GM19324 (cell line): ENCODE results near the gene CAMK2D.

Experiments used
- ATAC-seq: cut with Tn5 transposase; IDR thresholded peaks from one replicate; pipeline ENCODE4 v1.9.1; 2021; ENCODE audit warnings: mild to moderate bottlenecking, moderate library complexity; ENCODE audit not compliant: unreplicated experiment, low FRiP score

Gene CAMK2D

DNA sequence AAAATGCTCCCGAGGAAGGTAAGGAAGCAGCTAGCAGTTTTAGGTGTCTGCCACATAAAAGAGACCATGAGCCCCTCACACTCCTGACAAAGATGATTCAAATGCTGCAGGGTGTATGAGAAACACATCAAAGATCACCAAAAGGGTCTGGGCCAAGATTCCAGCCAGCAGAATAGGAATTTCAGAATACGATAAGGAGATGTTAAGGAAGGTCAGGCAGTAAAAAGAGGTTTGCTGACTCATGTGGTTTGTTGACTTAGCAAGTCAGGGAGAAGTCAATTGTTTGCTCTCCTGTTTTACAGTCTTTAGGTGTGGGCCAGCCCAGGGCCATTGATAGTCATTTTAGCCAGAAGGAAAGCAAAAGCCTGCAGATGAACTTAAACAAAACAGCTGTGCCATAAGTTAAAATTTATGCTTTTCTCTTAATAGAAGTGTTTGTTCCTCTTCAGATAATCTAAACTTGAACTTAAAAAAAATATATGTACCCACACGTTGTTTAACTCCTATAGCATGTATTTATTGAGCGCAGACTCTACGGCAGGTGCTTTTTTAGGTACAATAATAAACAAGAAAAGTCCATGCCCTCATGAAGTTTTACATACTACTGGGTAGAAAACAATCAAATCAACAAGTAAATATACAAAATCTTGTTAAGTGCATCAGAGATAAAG is 115.6 kb downstream of the CAMK2D start:
- no peak for ATAC-seq

DNA sequence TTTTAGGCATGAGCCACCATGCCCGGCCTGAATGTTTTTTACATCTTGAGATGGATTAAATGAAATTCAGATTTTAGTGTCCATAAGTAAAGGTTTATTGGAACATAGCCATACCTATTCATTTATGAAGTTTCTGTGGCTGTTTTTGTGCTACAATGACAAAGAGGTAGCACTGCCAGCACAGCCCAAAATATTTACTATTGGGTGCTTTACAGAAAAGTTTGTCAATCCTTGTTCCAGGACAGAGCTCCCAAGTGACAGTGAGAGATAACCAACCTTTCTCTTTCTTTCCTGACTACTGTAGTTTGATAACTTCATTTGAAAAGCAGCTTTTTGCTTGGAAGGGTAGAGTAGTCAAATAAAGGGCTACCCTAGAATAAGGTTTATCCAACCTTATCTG is 116.2 kb downstream of the CAMK2D start:
- no peak for ATAC-seq

DNA sequence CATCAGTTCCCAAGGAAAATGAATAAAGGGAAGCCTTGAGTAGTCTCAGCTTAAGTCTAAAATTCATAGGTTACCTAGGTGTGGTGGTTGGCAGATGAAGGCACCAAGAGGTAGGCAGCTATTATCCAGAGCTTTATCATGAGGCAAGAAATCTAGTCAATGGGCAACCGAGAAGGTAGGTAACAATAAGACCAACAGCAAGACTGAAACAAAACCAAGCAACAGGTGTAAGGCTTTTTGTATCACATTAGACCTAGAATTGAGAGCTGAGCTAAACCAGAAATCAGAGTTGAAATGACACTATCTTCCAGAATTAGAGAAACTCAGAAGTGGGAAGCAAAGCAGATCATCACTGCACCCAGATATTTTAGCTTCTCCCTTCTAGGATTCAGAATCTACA is 117.1 kb downstream of the CAMK2D start:
- ATAC-seq: no peak

DNA sequence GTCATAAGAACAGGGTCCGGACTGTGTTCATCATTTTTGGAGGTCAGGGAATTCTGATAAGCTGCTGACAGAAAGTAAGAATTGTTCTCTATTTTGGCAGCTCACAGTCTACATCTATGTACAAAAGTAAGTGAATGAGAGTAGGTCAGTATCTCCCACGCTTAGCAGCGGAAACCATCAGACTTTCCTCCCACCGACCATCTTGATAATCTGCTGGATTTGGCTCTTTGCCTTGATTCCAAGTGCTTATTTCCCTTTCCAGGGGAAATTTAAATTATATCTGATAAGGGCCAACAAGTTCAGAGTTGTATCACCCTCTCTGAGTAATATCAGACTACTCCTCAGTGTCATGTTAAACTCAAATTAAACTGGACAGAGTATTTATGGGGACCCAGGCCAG is 118.0 kb downstream of the CAMK2D start:
- no peak for ATAC-seq

DNA sequence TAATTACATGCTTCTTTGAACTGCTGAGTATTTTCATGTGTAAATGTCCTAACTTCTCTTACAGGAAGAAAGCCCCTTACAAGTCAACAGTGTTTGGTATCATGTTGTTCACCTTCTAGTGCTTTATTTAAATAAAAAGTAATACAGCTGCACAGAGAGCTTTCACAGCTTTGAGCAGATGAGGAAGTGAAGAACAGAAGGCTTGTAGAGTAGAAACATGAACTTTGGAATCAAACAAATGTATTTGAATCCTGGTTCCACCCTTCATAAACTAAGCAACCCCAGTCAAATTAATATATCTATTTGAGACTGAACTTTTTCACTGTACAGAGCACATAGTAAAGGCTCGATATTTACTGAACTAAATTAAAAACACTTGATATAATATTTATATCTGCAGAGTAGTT is 120.5 kb downstream of the CAMK2D start:
- ATAC-seq: peak; percentile 81

DNA sequence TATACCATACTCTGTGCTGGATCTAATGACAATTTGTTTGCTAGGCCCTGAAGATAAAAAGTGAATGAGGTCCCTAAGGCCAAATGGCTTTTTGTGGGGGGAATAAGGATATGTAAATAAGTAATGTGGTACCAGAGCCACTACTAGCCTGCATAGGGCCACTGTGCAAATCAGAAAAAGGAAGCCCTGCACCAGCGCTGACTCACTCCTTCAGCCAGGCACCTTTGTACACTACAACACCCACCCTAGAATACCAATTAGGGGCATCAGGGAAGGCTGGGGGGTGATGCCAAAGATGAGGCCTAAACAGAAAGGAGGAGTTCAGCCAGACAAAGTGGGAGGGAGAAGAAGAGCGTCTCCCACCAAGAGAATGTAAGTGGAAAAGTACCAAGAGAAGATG is 122.2 kb downstream of the CAMK2D start:
- ATAC-seq: no peak

DNA sequence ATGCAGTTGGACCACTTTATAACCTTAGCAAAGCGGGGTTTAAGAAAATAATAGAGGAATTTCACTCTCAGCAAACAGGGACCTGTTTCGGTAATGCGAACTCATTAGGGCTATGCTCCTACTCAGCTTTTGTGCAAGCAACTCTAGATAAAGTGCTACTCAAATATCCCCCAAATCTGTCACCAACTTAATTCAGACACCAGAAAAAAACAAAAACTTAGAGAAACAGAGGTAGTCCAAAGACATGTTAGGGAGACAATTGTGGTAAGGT is 123.0 kb downstream of the CAMK2D start:
- ATAC-seq: no peak

DNA sequence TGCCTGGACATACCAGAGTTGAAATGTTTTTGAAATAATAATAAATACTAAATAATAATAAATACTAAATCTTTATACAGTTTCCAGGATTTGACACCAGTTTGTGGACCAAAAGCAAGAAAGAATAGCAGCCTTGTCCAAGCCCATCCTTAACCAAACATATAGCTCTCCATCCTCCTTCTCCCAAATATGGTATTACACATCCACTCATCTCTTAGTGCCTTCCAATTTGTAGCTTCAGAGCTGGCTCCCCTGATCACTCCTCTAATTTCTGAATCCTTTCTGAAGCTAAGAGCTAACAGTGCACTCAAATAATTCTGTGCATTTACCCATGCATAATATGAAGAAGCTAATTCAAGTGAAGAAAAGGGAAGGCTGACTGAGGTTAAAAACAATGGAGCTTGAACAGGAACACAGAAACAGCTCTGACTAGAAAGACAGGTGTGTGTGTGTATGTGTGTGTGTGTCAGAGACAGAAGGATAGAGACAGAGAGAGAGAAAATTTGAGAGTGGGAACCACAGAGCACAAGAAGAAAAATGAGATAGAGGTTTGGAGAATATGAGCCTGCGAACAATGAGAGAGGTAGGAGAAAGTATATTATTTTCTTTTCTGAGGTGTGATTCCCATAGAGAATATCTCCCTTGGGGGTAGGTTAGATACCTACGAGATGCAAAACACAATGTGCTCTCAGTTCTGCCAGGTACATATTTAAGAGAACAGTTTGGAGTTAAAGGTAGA is 123.5 kb downstream of the CAMK2D start:
- no peak for ATAC-seq

DNA sequence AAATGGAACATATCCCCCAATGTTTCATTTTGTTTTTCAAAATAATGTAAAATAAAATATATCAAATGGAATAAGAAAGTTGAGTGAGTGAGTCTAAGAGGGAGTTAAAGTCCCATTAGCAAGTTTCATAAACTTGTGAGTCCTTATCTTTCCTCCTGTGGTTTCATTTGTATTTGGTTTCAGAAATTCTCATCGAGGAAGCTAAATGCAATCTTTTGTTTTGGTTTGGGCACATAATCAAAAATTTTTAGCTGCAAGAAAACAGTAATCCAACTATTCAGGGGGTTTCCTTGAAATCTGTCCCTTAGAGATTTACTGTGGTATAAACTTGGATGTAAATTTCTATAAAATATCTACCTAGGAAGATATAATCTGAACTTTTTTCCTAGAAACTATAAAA is 124.2 kb downstream of the CAMK2D start:
- ATAC-seq: no peak

DNA sequence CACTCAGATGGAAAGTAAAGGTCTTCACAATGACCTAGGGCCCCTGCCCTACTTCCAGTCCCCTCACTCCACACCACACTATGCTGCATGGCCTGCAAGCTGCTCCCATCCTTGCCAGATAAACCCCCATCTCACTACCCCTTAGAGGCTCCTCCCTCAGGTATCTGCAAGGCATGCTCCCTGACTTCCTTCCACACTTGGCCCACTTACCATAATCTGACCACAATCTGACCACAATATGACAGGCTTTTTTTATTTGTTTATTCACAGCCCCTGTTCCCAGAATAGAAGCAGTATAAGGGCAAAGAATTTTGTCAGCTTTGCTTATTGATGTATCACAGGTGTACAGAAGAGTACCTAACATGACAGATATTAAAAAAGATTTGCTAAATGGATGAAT is 124.7 kb downstream of the CAMK2D start:
- ATAC-seq: peak; percentile 13

DNA sequence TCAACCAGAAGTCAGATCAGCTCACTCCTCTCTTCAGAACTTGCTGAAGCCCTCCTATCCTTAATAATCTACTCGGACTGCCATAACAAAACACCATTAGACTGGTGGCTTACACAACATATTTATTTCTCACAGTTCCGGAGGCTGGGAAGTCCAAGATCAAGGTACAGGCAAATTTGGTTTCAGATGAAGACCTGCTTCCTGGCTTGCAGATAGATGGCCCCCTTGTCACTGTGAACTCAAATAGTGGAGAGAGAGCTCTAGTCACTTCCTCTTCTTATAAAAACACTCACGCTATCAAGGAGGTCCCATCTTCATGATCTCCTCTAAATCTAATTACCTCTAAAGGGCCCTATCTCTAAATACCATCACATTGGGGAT is 125.1 kb downstream of the CAMK2D start:
- ATAC-seq: peak; percentile 37

DNA sequence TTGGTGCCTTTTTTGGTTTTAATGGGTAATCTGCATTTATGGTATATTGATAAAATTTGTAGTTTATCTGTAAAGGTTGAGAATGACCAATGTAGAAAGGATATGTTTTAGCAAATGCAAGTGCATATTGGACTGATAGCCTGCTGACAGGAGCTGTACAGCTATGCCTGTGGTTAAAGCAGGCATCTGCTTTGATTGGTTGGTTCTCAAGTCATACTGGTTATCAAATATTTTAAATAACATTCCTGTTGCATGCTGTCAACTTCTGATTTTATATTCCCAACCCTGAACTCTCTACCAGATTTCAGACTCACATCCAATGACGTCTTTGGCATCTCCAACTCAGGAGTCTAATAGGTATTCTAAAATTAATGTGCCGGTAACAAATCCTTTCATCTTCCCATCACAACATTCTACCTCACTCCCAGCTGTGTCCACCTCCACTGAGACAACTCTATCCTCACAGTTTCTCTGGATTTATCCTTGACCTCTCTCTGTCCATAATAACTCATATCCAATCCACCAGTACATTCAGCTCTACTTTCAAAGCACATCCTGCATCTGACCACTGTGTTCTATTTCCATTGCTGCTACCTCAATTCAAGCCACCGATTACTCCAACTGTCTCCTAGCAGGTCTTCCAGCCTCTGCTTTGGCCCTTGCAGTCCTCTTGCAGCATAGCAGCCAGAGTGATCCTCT is 125.7 kb downstream of the CAMK2D start:
- ATAC-seq: no peak

DNA sequence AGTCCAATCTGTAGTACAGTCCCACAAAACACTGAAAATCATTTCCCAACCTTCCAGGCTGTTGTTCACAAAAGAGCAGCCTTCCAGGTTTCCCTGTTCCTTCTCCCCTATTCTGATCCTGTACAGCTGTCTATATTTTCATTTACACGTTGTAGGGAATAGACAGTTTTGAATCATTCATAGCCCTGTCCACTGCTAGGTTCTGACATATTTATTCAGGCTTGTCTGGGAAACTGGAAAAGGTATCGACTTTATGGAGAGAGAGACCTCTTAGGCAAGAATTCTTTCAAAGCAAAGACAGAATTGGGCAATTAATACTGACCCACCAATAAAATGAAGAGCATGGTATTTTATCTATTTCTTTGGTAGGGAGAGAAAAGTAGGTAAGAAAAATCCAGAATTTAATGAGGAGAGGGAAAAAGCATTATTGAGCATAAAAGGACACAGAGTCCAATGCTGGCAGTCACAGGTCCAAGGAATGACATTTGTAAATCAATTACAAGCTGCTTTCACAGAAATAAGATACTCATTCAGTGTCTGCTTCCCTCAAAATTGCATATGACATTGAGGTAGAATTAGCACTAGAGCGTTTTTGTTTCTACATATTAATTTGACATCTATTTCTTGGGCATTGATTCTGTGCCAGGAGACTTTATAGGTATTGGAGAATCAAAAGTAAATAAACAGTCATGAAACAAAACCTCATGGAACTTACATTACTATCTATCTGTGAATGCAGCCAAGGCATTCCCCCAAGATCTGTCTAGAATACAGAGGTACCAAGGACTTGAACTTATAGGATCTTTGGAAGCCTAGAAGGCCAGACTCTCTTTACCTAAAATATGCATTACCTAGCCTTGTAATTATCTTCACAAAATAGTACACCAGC is 127.2 kb downstream of the CAMK2D start:
- no peak for ATAC-seq

DNA sequence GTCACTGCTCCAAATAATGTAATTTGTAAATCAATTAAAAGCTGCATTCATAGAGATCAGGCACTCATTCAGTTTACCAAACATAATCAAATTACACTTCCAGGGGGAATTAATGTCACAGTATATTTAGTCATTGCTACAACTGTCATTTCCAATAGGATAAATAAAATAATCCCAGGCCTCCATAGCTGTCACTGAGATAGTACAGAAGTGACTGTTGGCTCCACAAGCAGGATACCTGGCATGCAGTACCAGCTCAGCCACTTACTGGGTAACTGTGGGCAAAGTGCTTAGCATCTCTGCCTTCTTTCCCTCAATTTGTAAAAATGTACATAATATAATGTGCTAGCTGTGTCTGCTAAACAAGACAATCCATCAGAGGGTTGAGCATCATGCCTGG is 128.1 kb downstream of the CAMK2D start:
- no peak for ATAC-seq

DNA sequence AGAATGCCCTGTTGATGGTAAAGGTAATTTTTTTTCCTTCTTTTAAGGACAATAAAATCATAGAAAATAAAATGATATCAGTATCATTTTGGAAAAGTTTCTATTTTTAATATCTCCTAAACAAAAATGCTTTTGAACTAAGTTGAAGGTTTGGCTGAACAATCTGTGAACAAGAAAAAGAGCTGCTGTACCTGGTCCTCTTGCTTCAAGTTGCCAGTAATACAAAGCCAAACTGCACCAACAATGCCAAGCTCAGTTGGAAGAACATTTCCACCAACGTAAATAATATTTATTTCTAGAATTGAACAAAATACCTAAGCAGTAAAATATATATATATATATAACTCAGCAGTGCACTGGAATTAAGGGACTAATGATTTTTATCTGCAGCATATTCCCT is 132.8 kb downstream of the CAMK2D start:
- no peak for ATAC-seq

DNA sequence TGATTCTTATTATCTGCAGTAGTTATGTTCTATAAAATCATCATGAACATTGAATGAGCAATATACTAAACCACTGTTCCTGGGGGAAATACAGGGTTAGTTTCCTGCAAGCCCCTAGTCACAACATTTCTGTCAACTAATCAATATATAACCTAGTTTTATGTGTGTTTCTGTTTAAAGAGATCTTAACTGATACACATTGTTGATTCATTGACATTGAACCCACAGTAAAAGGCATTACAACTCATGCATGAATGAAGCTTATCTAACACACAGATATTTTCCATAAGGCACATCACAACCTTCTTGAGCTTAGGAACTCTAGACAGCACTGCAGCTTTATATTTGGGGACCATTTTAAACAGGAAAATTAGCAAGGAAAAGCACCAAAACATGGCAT is 134.2 kb downstream of the CAMK2D start:
- ATAC-seq: no peak

DNA sequence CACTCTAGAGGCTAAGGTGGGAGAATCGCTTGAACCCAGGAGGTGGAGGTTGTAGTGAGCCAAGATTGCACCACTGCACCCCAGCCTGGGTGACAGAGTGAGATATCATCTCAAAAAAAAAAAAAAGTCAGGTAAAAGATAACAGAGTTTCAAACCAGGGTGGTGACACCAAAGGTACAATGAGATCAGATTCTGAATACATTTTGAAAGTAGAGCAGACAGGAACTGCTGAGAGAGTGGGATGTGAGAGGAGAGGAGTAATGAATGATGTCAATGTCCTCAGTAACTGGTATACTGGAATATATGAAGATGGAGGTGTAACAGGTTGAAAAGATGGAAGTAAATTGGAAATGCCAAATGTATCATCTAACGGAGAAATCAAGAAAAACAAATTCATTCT is 135.6 kb downstream of the CAMK2D start:
- ATAC-seq: no peak

DNA sequence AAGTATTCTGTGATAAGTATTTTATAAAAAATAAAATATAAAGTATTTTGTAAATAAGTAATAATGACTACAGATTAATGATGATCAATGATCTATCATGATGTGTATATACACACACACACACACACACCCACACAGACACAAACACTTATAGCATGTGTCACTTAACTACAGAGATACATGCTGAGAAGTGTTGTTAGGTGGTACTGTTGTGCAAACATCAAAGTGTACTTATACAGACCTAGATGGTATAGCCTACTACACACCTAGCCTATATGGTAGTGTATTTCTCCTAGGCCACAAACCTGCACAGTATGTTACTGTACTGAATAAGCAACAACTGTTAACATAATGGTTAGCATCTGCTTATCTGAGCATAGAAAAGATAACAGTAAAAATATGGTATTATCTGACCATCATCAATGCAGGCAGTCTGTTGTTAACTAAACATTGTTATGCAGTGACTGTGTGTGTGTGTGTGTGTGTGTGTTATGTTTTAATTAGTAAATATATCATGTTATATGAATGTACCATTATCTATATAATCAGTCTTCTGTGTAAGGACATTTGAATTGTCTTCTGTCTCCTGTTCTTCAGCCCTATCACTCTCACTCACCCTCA is 138.2 kb downstream of the CAMK2D start:
- ATAC-seq: no peak

DNA sequence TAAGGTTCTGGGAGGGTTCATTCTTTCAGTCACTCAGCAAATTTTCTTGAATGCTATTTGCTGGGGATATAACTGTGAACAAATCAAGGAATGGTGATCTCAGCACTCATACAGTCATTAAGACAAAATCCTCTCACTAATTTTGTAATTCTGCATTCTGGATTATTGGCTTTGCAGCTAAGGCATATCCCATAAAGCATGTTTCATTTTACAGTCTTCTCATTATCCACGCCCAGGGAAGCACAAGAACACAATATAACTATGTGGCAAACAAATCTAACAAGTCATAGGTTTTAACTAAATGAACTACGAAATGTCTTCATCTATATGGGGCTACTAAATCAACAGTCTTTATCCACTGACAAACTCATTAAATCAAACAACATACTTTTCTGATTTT is 139.9 kb downstream of the CAMK2D start:
- ATAC-seq: no peak

DNA sequence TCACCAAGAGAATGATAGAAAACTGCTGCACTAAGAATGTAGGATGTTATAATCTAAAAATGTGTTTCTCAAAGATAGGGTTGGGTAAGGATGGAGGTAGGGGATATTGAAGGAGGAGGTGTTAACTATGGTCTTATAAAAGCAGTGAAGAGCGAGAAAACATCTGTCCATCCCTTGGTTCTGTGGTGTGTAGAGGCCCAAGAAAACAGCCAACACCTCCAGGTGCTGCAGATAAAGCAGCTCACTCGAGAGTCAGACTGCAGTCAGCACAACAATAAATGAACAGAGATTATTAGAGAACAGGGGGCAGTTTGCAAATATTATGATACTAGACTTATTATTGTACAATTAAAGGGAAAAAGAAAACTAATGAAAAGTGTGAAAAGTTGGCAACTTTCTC is 141.5 kb downstream of the CAMK2D start:
- ATAC-seq: no peak

DNA sequence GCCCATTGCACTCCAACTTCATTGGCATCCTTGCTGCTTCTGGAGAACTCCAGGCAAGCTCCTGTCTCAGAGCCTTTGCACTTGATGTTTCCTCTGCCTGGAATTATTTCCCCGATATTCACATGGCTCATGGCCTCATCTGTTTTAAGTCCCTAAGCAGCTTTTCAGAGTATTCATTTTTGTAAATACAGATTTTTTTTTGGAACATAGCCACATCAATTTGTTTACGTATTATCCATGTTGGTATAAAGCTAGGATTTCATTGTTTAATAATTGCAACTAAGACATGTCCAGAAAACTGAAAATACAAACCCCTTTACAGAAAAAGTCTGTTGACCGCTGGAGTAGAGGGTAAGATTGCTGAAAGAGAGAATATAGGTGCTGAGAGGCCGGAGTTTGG is 142.0 kb downstream of the CAMK2D start:
- no peak for ATAC-seq
